Hepatocyte (in vitro differentiated cells): ENCODE data around the gene PHF21B.

Experiments used
- EZH2 ChIP-seq: fragments of 200-600 bp; sonication (generic); IDR thresholded peaks from 2 replicates; pipeline ENCODE4 v1.6.1; 2016; ENCODE audit warnings: antibody characterized with exemption, mild to moderate bottlenecking, borderline replicate concordance
- EZH2phosphoT487 ChIP-seq: fragments of 200-600 bp; sonication (generic); IDR thresholded peaks from one replicate; pipeline ENCODE4 v1.6.1; 2018; ENCODE audit warnings: antibody characterized with exemption, mild to moderate bottlenecking, low read depth, moderate library complexity; ENCODE audit not compliant: unreplicated experiment, severe bottlenecking
- TF ChIP-seq, protein P1 (sequence below): fragments of 200-600 bp; sonication (generic); IDR thresholded peaks from 2 replicates; pipeline ENCODE4 v1.5.1; 2016; ENCODE audit warnings: antibody characterized with exemption, mild to moderate bottlenecking; ENCODE audit not compliant: poor library complexity

DNA sequence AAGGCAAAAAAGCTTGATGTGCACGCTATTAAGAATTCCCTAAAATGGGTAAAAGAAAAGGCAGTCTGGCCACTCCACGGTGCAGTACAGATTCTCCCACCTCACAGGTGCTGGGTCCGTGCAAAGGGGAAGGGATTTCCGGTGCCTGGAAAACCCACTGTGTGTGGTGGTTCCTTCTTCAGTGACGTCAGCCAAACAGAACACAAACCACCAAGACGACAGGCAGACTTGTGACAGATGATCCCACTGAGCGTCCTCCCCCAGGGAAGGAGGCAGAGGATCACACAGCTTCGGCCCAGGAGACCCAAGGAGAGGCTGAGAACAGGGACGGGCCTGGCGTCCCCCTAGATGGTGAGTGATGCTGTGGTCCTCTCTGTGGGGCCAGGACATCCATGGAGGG, 18.6 kb downstream of the PHF21B start:
- TF ChIP-seq EZH2phosphoT487 (no peak), EZH2 (no peak)
- TF ChIP-seq, protein P1, sequence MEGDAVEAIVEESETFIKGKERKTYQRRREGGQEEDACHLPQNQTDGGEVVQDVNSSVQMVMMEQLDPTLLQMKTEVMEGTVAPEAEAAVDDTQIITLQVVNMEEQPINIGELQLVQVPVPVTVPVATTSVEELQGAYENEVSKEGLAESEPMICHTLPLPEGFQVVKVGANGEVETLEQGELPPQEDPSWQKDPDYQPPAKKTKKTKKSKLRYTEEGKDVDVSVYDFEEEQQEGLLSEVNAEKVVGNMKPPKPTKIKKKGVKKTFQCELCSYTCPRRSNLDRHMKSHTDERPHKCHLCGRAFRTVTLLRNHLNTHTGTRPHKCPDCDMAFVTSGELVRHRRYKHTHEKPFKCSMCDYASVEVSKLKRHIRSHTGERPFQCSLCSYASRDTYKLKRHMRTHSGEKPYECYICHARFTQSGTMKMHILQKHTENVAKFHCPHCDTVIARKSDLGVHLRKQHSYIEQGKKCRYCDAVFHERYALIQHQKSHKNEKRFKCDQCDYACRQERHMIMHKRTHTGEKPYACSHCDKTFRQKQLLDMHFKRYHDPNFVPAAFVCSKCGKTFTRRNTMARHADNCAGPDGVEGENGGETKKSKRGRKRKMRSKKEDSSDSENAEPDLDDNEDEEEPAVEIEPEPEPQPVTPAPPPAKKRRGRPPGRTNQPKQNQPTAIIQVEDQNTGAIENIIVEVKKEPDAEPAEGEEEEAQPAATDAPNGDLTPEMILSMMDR, result no peak
